Panc1 (cell line): ENCODE results near the gene SMOC2.

ENCODE experiments used
- CTCF ChIP-seq: fragments of 450-650 bp; IDR thresholded peaks from 2 replicates; pipeline ENCODE4 v1.5.1; 2017; ENCODE audit warnings: mild to moderate bottlenecking
- POLR2AphosphoS5 ChIP-seq: IDR thresholded peaks from 2 replicates; pipeline ENCODE4 v1.6.1; 2012; ENCODE audit warnings: mild to moderate bottlenecking, low read depth, low read length, moderate library complexity
- REST ChIP-seq, 2 experiments: IDR thresholded peaks; 2 replicates each; pipeline ENCODE4 v1.6.1; 2011 to 2012; ENCODE audit warnings: low read depth in 2 of 2, control low read depth in 1 of 2, low read length in 1 of 2, mild to moderate bottlenecking in 1 of 2, moderate library complexity in 1 of 2; ENCODE audit not compliant: insufficient read depth in 1 of 2
- TCF7L2 ChIP-seq: IDR thresholded peaks from 2 replicates; pipeline ENCODE4 v1.6.1; 2011; ENCODE audit warnings: mild to moderate bottlenecking, low read depth, low read length, inconsistent platforms

DNA sequence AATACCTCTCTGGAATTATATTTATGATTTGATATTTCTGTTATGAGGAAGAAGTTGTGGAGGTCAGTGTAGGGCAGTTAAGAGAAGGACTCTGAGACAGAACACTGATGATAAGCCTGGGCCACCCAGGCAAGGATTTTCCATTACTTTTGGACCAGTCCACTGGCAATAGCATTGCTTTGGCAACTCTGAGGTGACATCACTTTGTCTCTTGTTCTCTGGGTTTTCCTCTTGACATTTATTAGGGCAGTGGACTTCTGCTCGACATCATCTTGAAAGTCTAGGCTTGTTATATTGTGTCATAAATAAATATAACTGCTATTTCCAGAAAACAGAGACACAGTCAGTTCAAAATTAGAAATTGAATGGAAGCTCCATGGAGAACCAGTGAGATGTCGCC is 268.0 kb downstream of the SMOC2 start:
- TF ChIP-seq POLR2AphosphoS5 (no peak), CTCF (no peak), TCF7L2 (no peak), REST (IDR thresholded peaks at IDR 0.05; ENCODE audit: insufficient read depth in 1 of 2, low read depth in 2 of 2, low read length in 1 of 2) (no peak)
